Gastroesophageal sphincter (tissue), 4 donors: Measurements from ENCODE around the gene FER. TPM values are rescaled to one million over a fixed set of nuclear protein-coding genes. Genes with fewer than 3 reads are reported as not detected.
A peak's percentile ranks its signal among the peaks of the same experiment; 100 is the strongest.

Experiments
- ATAC-seq: fragments of 150-250 bp; one replicate; pipeline ENCODE4 v1.9.1; 2016; ENCODE audit warnings: mild to moderate bottlenecking, moderate library complexity
- H3K27ac ChIP-seq, 4 donors: fragments of 200-600 bp; sonication (generic) in 3 of 4; 1 replicate in 3 of 4; 2 replicates in 1 of 4; pipeline ENCODE4 v1.5.1; 2016 to 2019
- H3K27me3 ChIP-seq: fragments of 200-600 bp; sonication (generic); one replicate; pipeline ENCODE4 v1.5.1; 2019
- H3K36me3 ChIP-seq, 2 donors: fragments of 200-600 bp; sonication (generic); one replicate each; pipeline ENCODE4 v1.5.1; 2019; ENCODE audit warnings: control low read depth in 1 of 2
- H3K4me1 ChIP-seq, 3 donors: fragments of 200-600 bp; sonication (generic); 1 replicate in 2 of 3; 2 replicates in 1 of 3; pipeline ENCODE4 v1.5.1; 2016 to 2019; ENCODE audit warnings: control low read depth in 2 of 3
- H3K4me3 ChIP-seq, 2 donors: fragments of 200-600 bp; sonication (generic); one replicate each; pipeline ENCODE4 v1.5.1; 2019; ENCODE audit warnings: mild to moderate bottlenecking in 1 of 2, moderate library complexity in 1 of 2
- H3K9me3 ChIP-seq, 3 donors: fragments of 200-600 bp; sonication (generic); one replicate each; pipeline ENCODE4 v1.5.1; 2017 to 2019; ENCODE audit warnings: control low read depth in 2 of 3
- CTCF ChIP-seq, 4 experiments: fragments of 200-600 bp in 2 of 4; fragments of 450-650 bp in 2 of 4; sonication (generic) in 1 of 4; IDR thresholded peaks; one replicate each; pipeline ENCODE4 v1.5.1; 2017 to 2019; ENCODE audit warnings: antibody characterized with exemption in 4 of 4, mild to moderate bottlenecking in 2 of 4, moderate library complexity in 2 of 4
- EP300 ChIP-seq: sonication (generic); formaldehyde crosslinking; IDR thresholded peaks from one replicate; pipeline ENCODE4 v1.6.1; 2017; ENCODE audit warnings: antibody characterized with exemption, mild to moderate bottlenecking
- POLR2A ChIP-seq, 2 donors: fragments of 450-650 bp; IDR thresholded peaks; one replicate each; pipeline ENCODE4 v1.6.1; 2017; ENCODE audit warnings: antibody characterized with exemption in 2 of 2, mild to moderate bottlenecking in 2 of 2, moderate library complexity in 1 of 2
- POLR2AphosphoS5 ChIP-seq: sonication (generic); formaldehyde crosslinking; IDR thresholded peaks from one replicate; pipeline ENCODE4 v1.6.1; 2017; ENCODE audit warnings: antibody characterized with exemption
- WGBS, 2 donors: methylation state at CpG; one replicate each; pipeline ENCODE4 v1.1.5; 2018; ENCODE audit warnings: low coverage in 1 of 2; 5-methylcytosine and 5-hydroxymethylcytosine counted together
- total RNA-seq, 4 donors: library from RNA; depleted of rRNA; stranded (reverse); fragments of >200 nt; gene quantifications; one replicate each; pipeline ENCODE4 v1.1.0, GENCODE V29; 2016

FER gene
- total RNA-seq, 4 donors from 2014 or later = 23.2 to 45.3 (median 32.5) TPM

GRCh38 chr5:108925073-108925472, 177.4 kb downstream of the FER start:
- H3K36me3 ChIP-seq = no peaks in the 10 kb centered on the region
- H3K27ac ChIP-seq = no peak overlapping the region
- H3K4me3 ChIP-seq = no peak overlapping the region
- H3K4me1 ChIP-seq = peaks cover 0 to 4% (median under 1%) of the 10 kb centered on the region in 3 donors
- no peak for ATAC-seq
- H3K27me3 ChIP-seq = no peaks in the 10 kb centered on the region
- no peak for TF ChIP-seq POLR2AphosphoS5
- TF ChIP-seq POLR2A (IDR thresholded peaks at IDR 0.05) = no peak
- no peak for TF ChIP-seq EP300
- no peak for TF ChIP-seq CTCF (IDR thresholded peaks at IDR 0.05)
- H3K9me3 ChIP-seq = no peaks in the 10 kb centered on the region

GRCh38 chr5:108930107-108930506, 182.4 kb downstream of the FER start:
- Histone ChIP-seq H3K27me3 (no peaks in the 10 kb centered on the region), H3K9me3 (peaks cover 0 to 11% (median 0%) of the 10 kb centered on the region in 3 donors), H3K27ac (no peak overlapping the region), H3K4me3 (no peak overlapping the region), H3K36me3 (peaks cover 0 to 12% of the 10 kb centered on the region in 2 donors), H3K4me1 (peaks cover 0 to 5% (median 4%) of the 10 kb centered on the region in 3 donors)
- ATAC-seq = no peak
- WGBS, 2 donors = 87 to 100% methylated on average over 1 to 2 of the region's 3 CpGs
- TF ChIP-seq CTCF (IDR thresholded peaks at IDR 0.05) = no peak
- TF ChIP-seq EP300 = no peak
- no peak for TF ChIP-seq POLR2A (IDR thresholded peaks at IDR 0.05)
- TF ChIP-seq POLR2AphosphoS5 = no peak

GRCh38 chr5:108935611-108936010, 187.9 kb downstream of the FER start:
- Histone ChIP-seq H3K36me3 (peaks cover 0 to 12% of the 10 kb centered on the region in 2 donors), H3K27me3 (no peaks in the 10 kb centered on the region), H3K4me1 (peaks cover 0 to 18% (median 4%) of the 10 kb centered on the region in 3 donors), H3K9me3 (peaks cover 0 to 11% (median 0%) of the 10 kb centered on the region in 3 donors), H3K4me3 (no peak overlapping the region), H3K27ac (peak overlapping the region in 1 of 4 donors; percentile 26)
- no peak for ATAC-seq
- TF ChIP-seq EP300 (no peak), POLR2AphosphoS5 (no peak), CTCF (IDR thresholded peaks at IDR 0.05) (no peak), POLR2A (IDR thresholded peaks at IDR 0.05) (no peak)
- 9 to 31% methylated on average over 2 of the region's 2 CpGs for WGBS, 2 donors

GRCh38 chr5:108937221-108937620, 189.5 kb downstream of the FER start:
- WGBS, 2 donors = 83 to 100% methylated on average over 2 of the region's 2 CpGs
- TF ChIP-seq EP300 = no peak
- no peak for TF ChIP-seq CTCF (IDR thresholded peaks at IDR 0.05)
- no peak for TF ChIP-seq POLR2AphosphoS5
- TF ChIP-seq POLR2A (IDR thresholded peaks at IDR 0.05) = no peak
- no peak for ATAC-seq
- Histone ChIP-seq H3K4me3 (no peak overlapping the region), H3K9me3 (peaks cover 0 to 7% (median 0%) of the 10 kb centered on the region in 3 donors), H3K36me3 (peaks cover 0 to 2% of the 10 kb centered on the region in 2 donors), H3K27ac (no peak overlapping the region), H3K27me3 (no peaks in the 10 kb centered on the region), H3K4me1 (peaks cover 0 to 18% (median 4%) of the 10 kb centered on the region in 3 donors)

DNA sequence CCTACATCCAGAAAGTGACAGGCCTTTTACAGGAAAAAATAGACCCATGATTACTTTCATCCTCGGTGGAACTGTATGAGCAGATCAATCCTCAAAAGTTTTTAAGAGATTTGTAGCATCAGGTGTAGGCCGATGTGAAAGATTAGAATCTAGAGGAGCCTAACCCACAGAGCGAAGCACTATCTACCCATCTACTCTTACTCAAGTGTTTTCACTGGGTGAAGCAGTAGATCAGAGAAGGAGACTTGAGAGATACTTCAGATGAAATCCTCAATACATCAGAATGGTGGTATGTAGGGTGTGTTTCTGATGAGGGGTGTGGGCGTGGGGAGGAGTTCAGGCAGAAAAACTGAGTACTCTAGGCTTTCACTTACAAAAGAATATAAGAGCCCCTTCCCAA, 192.8 kb downstream of the FER start:
- Histone ChIP-seq H3K4me1 (peaks cover 0 to 14% (median 0%) of the 10 kb centered on the region in 3 donors), H3K36me3 (no peaks in the 10 kb centered on the region), H3K9me3 (no peaks in the 10 kb centered on the region), H3K27ac (no peak overlapping the region), H3K27me3 (no peaks in the 10 kb centered on the region), H3K4me3 (no peak overlapping the region)
- TF ChIP-seq POLR2AphosphoS5 = no peak
- no peak for TF ChIP-seq CTCF (IDR thresholded peaks at IDR 0.05)
- no peak for TF ChIP-seq POLR2A (IDR thresholded peaks at IDR 0.05)
- TF ChIP-seq EP300 = no peak
- ATAC-seq = no peak
- WGBS, 2 donors = 92 to 96% methylated on average over 4 of the region's 4 CpGs
